ENCODE results near the gene MAPKAP1.
"Not testable (repeated sequence)": the region's sequence is repeated elsewhere in the genome, so short reads cannot be mapped to it uniquely, and the experiment has no call there.

The MAPKAP1 gene

DNA sequence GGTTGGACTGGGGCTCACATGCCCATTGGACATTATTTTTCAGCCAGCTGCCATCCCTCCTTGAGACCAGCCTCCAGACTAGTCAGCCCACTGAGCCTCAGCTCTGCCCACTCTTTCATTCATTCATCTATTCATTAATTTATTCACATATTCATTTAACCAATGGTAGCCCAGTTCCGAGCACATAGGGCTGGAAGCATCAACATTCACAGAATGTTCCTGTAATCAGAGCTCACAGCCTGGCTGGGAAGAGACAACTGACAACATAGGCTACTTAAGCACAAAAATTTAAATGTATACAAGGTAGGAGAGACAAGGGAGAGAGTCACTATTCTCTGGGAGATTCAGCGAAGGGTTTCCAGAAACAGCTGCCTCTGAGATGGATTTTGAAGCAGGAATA is 23.2 kb upstream of the MAPKAP1 start:
- no peak for DNase-seq

DNA sequence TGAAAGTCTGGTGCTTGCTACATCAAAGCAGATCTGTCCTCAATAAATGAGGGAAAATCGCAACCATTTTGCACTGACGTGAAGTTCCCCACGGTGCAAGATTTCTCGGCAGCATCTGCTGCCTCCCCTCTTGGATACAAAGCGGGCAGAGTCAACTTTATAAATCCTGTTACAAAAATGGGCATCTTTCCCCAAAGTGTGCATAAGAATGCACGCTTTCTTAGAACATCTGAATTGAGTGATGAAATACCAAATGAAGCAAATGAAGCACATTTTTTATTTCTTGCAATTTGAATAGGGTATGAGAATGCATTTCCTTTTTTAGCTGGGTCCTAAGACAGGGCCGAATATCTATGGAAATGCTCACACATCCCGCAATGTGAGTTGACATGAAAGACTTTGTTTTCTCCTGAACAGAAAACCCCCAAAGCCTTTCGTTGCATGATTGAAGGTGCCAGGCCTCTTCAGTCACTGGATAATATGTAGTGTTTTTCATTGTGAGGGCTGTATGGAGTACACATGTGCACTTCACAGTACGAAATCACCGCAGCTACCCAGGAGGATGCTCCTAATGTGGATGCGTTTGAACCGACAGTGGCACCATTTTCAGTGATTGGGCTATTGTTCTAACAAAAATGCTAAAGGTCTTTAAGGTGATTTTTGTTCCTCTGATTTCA is 19.6 kb upstream of the MAPKAP1 start:
- DNase-seq, result no peak

DNA sequence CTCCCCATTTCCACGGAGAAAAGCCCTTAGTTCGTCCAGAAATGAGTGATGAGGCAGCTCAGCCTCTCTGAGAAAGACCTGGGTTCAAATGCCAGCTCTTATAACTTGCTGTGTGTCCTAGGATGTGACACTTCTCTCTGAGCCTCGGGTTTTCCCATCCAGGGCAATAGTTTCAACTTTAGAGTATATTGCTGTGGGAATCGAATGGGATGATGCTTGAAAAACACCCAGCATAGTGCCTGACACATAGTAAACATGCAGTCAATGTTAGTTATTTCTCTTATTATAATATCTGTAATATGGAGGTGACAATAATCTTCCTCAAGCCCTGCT is 430 bp upstream of the MAPKAP1 start:
- DNase-seq, result no peak

- DNase-seq, result no peak
Observed at GRCh38 chr9:125705893-125706292, 1.1 kb downstream of the MAPKAP1 start.

DNA sequence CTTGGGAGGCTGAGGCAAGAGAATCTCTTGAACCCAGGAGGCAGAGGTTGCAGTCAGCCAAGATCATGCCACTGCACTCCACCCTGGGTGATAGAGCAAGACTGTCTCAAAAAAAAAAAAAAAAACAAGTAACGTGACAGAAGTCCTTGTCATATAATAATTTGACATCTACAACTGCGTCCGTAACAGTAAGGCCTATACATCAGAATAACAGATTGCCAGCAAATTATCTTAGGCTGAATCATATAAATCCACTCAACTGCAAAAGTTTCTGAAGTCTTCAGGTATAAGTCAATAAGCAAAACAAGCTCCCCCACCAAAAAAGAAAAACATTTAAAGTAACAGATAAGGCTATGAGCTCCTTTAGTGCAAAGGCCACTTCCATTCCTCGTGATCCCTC is 3.3 kb downstream of the MAPKAP1 start:
- DNase-seq, result no peak

GRCh38 chr9:125701351-125701750 is 5.7 kb downstream of the MAPKAP1 start:
- no peak for DNase-seq

DNA sequence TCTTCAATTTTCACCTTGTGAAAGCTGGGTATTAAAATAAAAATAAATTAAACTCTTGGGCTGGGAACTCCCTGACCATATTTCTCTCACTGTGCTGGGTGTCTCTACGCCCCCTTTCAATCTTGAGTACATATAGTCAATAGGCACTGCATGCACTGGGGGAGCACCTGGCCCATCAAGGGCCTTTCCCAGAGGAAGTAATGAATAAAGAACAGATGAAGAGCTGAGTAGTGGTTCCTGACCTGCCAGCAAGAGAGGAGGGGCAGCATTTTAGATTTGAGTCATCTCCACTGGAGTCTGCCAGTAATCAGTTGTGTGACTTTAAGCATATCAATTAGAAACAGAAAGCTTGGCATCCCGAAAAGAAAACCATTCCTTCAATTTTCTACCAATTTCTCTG is 6.2 kb downstream of the MAPKAP1 start:
- no peak for DNase-seq

DNA sequence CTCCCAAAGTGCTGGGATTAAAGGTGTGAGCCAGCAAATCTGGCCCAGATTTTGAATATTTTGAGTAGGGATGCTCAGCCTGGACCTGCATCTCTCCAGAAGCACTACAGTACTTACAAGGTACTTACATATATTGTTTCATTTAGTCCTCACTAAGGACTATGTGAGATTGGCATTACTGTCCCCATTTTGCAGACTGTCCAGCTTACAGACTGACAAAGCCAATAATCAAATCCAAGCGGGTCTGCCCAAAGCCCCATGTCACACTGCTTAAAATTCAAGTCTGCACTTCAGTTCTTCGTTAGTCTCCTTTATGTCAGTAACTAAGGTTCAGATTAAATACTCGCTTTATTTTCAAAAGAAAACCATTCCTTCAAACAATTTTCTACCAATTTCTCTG is 7.1 kb downstream of the MAPKAP1 start:
- no peak for DNase-seq

GRCh38 chr9:125696106-125696647 is 10.8 kb downstream of the MAPKAP1 start:
- no peak for DNase-seq

DNA sequence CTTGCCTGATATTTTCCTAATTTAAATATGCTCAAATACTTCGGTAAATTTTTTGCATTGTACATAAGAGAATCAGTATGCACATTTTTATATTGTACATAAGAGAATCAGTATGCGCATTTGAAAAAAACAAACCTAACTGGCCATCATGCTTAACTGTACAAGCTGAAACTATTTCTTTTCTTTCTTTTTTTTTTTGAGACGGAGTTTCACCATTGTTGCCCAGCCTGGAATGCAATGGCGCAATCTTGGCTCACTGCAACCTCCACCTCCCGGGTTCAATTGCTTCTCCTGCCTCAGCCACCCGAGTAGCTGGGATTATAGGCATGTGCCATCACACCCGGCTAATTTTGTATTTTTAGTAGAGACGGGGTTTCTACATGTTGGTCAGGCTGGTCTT is 11.5 kb downstream of the MAPKAP1 start:
- not testable (repeated sequence) for DNase-seq

- DNase-seq, result no peak
Observed at GRCh38 chr9:125694478-125694877, 12.5 kb downstream of the MAPKAP1 start.

- DNase-seq, result not testable (repeated sequence)
Observed at GRCh38 chr9:125693492-125693891, 13.5 kb downstream of the MAPKAP1 start.

DNA sequence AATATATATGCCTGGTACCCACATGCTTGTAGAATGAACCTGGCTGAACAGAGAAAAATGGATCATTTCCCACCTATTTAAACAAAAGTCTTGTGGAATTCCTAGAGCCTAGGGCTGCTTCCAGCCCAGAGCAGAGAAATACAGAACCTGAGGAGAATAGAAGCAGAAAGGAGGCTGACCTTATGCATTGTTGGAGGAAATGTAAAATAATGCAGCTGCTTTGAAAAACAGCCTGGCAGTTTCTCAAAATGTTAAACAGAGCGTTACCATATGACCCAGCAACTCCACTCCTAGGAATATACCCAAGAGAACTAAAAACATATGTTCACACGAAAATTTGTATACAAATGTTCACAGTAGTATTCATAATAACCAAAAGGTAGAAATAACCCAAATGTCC is 15.1 kb downstream of the MAPKAP1 start:
- no peak for DNase-seq

DNA sequence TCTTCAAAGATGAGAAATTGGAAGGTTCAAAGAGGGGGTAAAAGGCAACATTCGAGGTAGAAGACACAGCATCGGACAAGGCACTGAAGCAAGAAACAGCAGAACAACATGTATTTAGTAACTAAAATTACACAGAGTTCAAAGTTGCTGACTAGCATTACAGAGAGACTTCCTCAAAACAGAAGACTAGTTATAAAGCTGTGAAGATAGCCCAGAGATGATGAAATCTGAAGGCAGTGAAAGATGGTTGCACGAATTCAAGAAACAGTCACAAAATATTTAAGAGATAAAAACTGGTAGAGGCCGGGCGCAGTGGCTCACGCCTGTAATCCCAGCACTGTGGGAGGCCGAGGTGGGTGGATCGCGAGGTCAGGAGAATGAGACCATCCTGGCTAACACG is 16.3 kb downstream of the MAPKAP1 start:
- no peak for DNase-seq

GRCh38 chr9:125687163-125687863 is 19.7 kb downstream of the MAPKAP1 start:
- no peak for DNase-seq

GRCh38 chr9:125685167-125685566 is 21.8 kb downstream of the MAPKAP1 start:
- no peak for DNase-seq

GRCh38 chr9:125683486-125683885 is 23.5 kb downstream of the MAPKAP1 start:
- no peak for DNase-seq

GRCh38 chr9:125682340-125682739 is 24.7 kb downstream of the MAPKAP1 start:
- no peak for DNase-seq

DNA sequence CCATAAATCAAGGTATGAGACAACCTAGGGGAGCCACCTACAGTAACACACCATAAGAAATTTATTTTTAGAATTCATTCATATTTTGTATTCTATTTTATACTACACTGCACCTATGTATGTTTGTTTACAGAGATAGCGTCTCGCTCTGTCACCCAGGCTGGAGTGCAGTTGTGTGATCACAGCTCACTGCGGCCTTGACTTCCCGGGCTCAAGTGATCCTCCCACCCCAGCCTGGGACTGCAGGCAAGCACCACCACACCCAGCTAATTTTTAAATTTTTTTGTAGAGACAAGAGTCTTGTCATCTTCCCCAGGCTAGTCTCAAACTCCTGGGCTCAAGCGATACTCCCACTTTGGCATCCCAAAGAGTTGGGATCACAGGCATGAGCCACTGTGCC is 25.4 kb downstream of the MAPKAP1 start:
- DNase-seq, result no peak

GRCh38 chr9:125681086-125681622 is 25.9 kb downstream of the MAPKAP1 start:
- no peak for DNase-seq

DNA sequence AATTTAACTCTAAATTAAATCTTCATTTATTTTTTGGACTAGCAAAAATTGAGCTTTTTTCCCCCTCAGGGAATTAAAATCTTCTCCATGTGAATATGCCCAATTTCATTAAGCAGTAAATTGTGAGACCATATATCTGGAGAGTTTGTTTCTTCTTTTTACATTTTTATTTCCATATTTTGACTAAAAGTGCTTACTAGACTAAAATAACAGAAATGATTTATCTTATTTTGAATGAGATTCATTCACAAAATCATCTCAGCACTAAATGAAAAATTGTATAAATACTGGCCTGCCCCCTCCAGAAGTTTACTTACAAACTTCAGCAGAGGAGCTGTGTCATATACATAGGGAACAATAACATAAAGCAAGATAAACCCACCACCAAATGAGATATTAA is 26.6 kb downstream of the MAPKAP1 start:
- DNase-seq, result no peak

- DNase-seq, result no peak
Observed at GRCh38 chr9:125679597-125680189, 27.3 kb downstream of the MAPKAP1 start.

Data from T-helper 9 cell (primary cell).